BE2C (cell line): ENCODE measurements around the gene SLC38A1.

Source experiments
- DNase-seq: peaks from one replicate; pipeline ENCODE4 v3.0.0-alpha.2; 2020
- H3K27me3 ChIP-seq: fragments of 250-450 bp; sonication (Bioruptor Pico); 2 replicates; pipeline ENCODE4 v1.5.1; 2020; ENCODE audit warnings: mild to moderate bottlenecking
- H3K36me3 ChIP-seq: fragments of 250-450 bp; sonication (Bioruptor Pico); 2 replicates; pipeline ENCODE4 v1.5.1; 2020; ENCODE audit warnings: mild to moderate bottlenecking
- H3K4me1 ChIP-seq: fragments of 250-450 bp; sonication (Bioruptor Pico); 2 replicates; pipeline ENCODE4 v1.5.1; 2020
- H3K4me3 ChIP-seq: 2 replicates; pipeline ENCODE4 v1.5.1; 2011; ENCODE audit warnings: low read depth, low read length
- H3K9me3 ChIP-seq: fragments of 250-450 bp; sonication (Bioruptor Pico); 2 replicates; pipeline ENCODE4 v1.5.1; 2020
- TF ChIP-seq, protein P1 (sequence below): IDR thresholded peaks from 2 replicates; pipeline ENCODE4 v1.5.1; 2012; ENCODE audit warnings: mild to moderate bottlenecking, low read depth, low read length

The SLC38A1 gene

DNA sequence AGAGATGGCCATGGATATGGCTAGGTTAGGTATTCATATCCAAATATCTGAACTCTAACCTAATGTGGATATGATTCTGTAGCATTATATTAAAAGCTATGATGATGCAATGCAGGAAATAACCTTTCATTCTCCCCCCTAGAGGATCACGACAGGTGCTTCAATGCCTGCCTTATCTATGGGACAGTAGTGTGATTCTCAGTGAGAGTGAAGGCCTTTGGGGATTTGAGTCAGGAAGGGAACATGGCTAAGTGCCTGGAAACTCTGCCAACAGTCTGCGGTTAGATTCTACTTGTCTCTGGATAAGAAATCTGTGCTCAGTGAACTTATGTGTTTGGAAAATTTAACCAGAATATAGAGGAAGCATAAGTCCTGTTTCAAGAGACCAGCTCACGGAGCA, 81.8 kb downstream of the SLC38A1 start:
- peaks cover 5% of the 10 kb centered on the region; the same call in 1 of the 2 replicates for H3K4me1 ChIP-seq
- no peak for DNase-seq
- no peaks in the 10 kb centered on the region for H3K9me3 ChIP-seq
- peaks cover 31% of the 10 kb centered on the region for H3K36me3 ChIP-seq
- TF ChIP-seq, protein P1, sequence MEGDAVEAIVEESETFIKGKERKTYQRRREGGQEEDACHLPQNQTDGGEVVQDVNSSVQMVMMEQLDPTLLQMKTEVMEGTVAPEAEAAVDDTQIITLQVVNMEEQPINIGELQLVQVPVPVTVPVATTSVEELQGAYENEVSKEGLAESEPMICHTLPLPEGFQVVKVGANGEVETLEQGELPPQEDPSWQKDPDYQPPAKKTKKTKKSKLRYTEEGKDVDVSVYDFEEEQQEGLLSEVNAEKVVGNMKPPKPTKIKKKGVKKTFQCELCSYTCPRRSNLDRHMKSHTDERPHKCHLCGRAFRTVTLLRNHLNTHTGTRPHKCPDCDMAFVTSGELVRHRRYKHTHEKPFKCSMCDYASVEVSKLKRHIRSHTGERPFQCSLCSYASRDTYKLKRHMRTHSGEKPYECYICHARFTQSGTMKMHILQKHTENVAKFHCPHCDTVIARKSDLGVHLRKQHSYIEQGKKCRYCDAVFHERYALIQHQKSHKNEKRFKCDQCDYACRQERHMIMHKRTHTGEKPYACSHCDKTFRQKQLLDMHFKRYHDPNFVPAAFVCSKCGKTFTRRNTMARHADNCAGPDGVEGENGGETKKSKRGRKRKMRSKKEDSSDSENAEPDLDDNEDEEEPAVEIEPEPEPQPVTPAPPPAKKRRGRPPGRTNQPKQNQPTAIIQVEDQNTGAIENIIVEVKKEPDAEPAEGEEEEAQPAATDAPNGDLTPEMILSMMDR = no peak
- no peak overlapping the region for H3K4me3 ChIP-seq
- no peaks in the 10 kb centered on the region for H3K27me3 ChIP-seq

DNA sequence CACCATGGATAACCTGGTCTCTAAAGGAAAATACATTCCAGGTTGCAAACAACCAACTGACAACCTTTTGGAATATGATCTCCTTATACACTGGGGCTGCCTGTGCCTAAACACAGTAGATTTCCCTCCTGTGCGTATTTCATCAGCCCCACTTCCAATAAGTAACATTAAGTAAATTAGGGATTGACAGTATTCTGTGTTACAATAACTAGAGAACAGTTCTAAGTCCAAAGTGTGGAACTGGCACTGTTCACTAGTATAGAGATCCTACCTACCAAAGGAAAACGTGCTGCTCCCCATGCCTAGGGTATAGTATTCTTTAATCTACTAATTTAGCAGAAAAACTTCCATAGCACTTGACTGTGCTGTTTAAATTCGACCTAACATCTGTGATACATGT, 82.8 kb downstream of the SLC38A1 start:
- Histone ChIP-seq H3K9me3 (no peaks in the 10 kb centered on the region), H3K4me3 (no peak overlapping the region), H3K36me3 (peaks cover 23% of the 10 kb centered on the region), H3K4me1 (peaks cover 5% of the 10 kb centered on the region; the same call in 1 of the 2 replicates), H3K27me3 (no peaks in the 10 kb centered on the region)
- TF ChIP-seq, protein P1 = no peak
- no peak for DNase-seq

DNA sequence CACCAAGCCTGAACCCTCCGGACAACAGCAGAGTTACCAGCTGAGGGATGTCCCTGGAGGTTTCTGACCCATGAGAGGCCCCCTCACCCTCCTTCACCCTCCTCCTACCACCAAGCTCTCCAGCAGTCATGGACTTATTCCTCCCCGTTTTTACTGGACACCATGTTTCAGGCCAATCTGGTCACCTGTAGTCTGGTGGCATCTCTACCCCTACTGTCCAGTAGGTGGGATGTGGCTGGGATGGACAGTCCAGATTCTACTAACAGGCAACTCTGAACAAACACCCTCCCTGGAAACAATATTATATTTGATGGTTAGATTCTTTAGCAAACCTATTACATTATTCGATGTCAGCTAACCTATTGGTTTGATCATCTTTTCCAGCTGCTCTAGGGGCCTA, 83.2 kb downstream of the SLC38A1 start:
- Histone ChIP-seq H3K4me3 (no peak overlapping the region), H3K9me3 (no peaks in the 10 kb centered on the region), H3K27me3 (no peaks in the 10 kb centered on the region), H3K36me3 (peaks cover 21% of the 10 kb centered on the region), H3K4me1 (peaks cover 5% of the 10 kb centered on the region; the same call in 1 of the 2 replicates)
- no peak for DNase-seq
- TF ChIP-seq, protein P1 = no peak; the same call in 1 of the 2 replicates

DNA sequence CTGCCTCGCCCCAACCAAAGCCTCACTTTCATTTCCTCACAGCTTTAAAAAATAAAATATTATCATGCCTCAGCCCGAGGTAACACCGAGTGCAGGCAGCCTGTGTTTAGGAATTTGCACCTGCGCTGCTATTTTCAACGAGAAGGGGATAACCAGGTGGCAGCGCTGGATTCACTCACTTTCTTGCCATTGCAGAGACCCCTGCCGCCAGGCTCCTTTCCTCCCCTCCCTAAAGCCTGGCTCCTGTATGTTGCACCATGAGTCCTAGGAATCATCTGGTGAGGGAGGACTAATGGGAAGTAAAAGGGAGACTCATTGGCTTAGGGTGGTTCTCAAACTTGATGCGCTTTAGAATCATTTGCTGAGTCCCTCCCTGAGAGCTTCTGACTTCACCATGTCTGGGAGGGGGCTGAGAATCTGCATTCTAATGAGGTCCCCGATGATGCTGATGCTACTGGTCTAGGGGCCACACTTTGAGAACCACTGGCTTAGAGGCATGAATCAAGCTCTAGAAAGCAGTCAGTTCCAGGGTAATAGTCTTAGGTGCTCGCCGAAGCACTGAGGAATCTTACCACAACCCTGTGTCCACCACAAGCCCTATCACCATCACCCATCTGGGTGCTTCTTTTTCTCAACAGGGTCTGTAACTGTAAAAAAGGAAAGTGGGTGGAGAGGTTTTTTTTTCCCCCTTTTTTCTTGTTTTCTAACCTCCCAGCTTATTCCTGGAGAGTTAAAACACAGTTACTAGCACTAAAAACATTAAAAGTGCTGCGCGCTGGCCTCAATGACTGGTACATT, 83.8 kb downstream of the SLC38A1 start:
- Histone ChIP-seq H3K4me3 (no peak overlapping the region), H3K27me3 (no peaks in the 10 kb centered on the region), H3K36me3 (peaks cover 15% of the 10 kb centered on the region), H3K4me1 (peaks cover 5% of the 10 kb centered on the region; the same call in 1 of the 2 replicates), H3K9me3 (no peaks in the 10 kb centered on the region)
- DNase-seq = no peak
- TF ChIP-seq, protein P1 = no peak

DNA sequence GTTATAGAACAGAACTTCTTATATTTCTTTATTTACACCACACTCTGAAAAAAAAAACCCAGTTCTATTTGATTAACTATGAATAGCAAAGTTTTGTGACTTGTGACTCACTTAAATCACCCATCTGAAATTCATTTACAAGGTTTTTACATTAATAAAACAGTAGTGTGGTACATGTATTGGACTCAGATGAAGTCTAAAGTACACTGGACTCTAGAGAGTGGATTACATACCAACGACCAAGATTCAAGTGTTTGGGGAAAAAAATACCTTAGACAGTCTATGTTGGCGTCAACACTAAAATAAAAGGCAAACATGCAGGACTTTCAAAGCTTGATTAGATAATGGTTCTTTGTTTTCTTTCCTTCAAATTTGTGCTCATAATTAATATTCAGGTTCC, 85.7 kb downstream of the SLC38A1 start:
- H3K4me1 ChIP-seq = peaks cover 5% of the 10 kb centered on the region; the same call in 1 of the 2 replicates
- H3K36me3 ChIP-seq = peaks cover 3% of the 10 kb centered on the region; the same call in 1 of the 2 replicates
- DNase-seq = no peak
- TF ChIP-seq, protein P1 = no peak
- H3K9me3 ChIP-seq = no peaks in the 10 kb centered on the region
- H3K4me3 ChIP-seq = no peak overlapping the region
- H3K27me3 ChIP-seq = no peaks in the 10 kb centered on the region

DNA sequence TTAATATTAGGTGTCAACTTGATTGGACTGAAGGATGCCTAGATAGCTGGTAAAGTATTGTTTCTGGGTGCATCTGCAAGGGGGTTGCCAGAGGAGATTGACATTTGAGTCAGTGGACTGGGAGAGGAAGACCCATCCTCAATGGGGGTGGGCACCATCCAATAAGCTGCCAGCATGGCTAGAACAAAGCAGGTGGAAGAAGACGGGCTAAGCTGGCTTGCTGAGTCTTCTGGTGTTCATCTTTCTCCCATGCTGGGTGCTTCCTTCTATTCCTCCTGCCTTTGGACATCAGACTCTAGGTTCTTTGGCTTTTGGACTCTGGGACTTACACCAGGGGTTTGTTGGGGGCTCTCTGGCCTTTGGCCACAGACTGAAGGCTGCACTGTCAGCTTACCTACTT, 87.4 kb downstream of the SLC38A1 start:
- Histone ChIP-seq H3K27me3 (no peaks in the 10 kb centered on the region), H3K36me3 (no peaks in the 10 kb centered on the region; the same call in 1 of the 2 replicates), H3K4me1 (no peaks in the 10 kb centered on the region), H3K9me3 (no peaks in the 10 kb centered on the region), H3K4me3 (no peak overlapping the region)
- DNase-seq = no peak
- TF ChIP-seq, protein P1 = no peak
